HepG2 (cell line): ENCODE data around the gene CTDSP1. TPM values are rescaled to one million over a fixed set of nuclear protein-coding genes. Genes with fewer than 3 reads are reported as not detected.

Experiments
- AHR ChIP-seq: IDR thresholded peaks from 2 replicates; pipeline ENCODE4 v1.6.1; 2018; ENCODE audit warnings: missing genetic modification reagents, missing compliant biosample characterization
- EEA1 ChIP-seq: sonication (generic); formaldehyde crosslinking; IDR thresholded peaks from 2 replicates; pipeline ENCODE4 v1.5.1; 2020; ENCODE audit warnings: mild to moderate bottlenecking, missing genetic modification reagents, borderline replicate concordance
- FLYWCH1 ChIP-seq: sonication (generic); formaldehyde crosslinking; IDR thresholded peaks from 2 replicates; pipeline ENCODE4 v1.8.1; 2023; ENCODE audit warnings: mild to moderate bottlenecking, missing genetic modification reagents
- HES4 ChIP-seq: sonication (generic); formaldehyde crosslinking; IDR thresholded peaks from 2 replicates; pipeline ENCODE4 v1.9.0; 2021; ENCODE audit warnings: mild to moderate bottlenecking, missing genetic modification reagents, borderline replicate concordance
- HMGA1 ChIP-seq: sonication (generic); formaldehyde crosslinking; conservative IDR thresholded peaks from 2 replicates; pipeline ENCODE4 v1.4.0; 2020; ENCODE audit warnings: missing genetic modification reagents
- KDM1A ChIP-seq: IDR thresholded peaks from 2 replicates; pipeline ENCODE4 v1.6.1; 2016; ENCODE audit warnings: missing compliant biosample characterization
- PCBP1 ChIP-seq: fragments of 200-400 bp; formaldehyde crosslinking; IDR thresholded peaks from 2 replicates; pipeline ENCODE4 v1.6.1; 2017; ENCODE audit warnings: mild to moderate bottlenecking, low read depth, low read length, borderline replicate concordance
- POGZ ChIP-seq: sonication (generic); formaldehyde crosslinking; IDR thresholded peaks from 2 replicates; pipeline ENCODE4 v1.4.0; 2020; ENCODE audit warnings: mild to moderate bottlenecking, missing genetic modification reagents
- RFX3 ChIP-seq: IDR thresholded peaks from 2 replicates; pipeline ENCODE4 v1.6.1; 2016; ENCODE audit warnings: missing biosample characterization, missing genetic modification reagents
- SP5 ChIP-seq: IDR thresholded peaks from 2 replicates; pipeline ENCODE4 v1.6.1; 2016; ENCODE audit warnings: low read depth, borderline replicate concordance
- ZMAT3 ChIP-seq: sonication (generic); formaldehyde crosslinking; conservative IDR thresholded peaks from 2 replicates; pipeline ENCODE4 v1.7.0; 2021; ENCODE audit warnings: missing genetic modification reagents
- ZNF17 ChIP-seq: sonication (generic); formaldehyde crosslinking; IDR thresholded peaks from 2 replicates; pipeline ENCODE4 v1.5.0; 2020; ENCODE audit warnings: mild to moderate bottlenecking, missing genetic modification reagents
- ZNF234 ChIP-seq: sonication (generic); formaldehyde crosslinking; conservative IDR thresholded peaks from 2 replicates; pipeline ENCODE4 v1.5.1; 2020; ENCODE audit warnings: mild to moderate bottlenecking, missing genetic modification reagents
- ZNF460 ChIP-seq: sonication (generic); formaldehyde crosslinking; IDR thresholded peaks from 2 replicates; pipeline ENCODE4 v1.5.1; 2020; ENCODE audit warnings: missing genetic modification reagents, mild to moderate bottlenecking, borderline replicate concordance
- ZNF570 ChIP-seq: sonication (generic); formaldehyde crosslinking; IDR thresholded peaks from 2 replicates; pipeline ENCODE4 v1.4.0; 2020; ENCODE audit warnings: mild to moderate bottlenecking, missing genetic modification reagents, borderline replicate concordance
- ZNF589 ChIP-seq: sonication (generic); formaldehyde crosslinking; conservative IDR thresholded peaks from 2 replicates; pipeline ENCODE4 v1.8.0; 2022; ENCODE audit warnings: mild to moderate bottlenecking, moderate library complexity, missing genetic modification reagents
- ZNF674 ChIP-seq: sonication (generic); formaldehyde crosslinking; IDR thresholded peaks from 2 replicates; pipeline ENCODE4 v1.5.0; 2020; ENCODE audit warnings: low read depth, mild to moderate bottlenecking, missing genetic modification reagents
- ZNF7 ChIP-seq: IDR thresholded peaks from 2 replicates; pipeline ENCODE4 v1.6.1; 2016; ENCODE audit warnings: missing biosample characterization, missing genetic modification reagents
- ZNF746 ChIP-seq: sonication (generic); formaldehyde crosslinking; IDR thresholded peaks from 2 replicates; pipeline ENCODE4 v1.8.0; 2022; ENCODE audit warnings: mild to moderate bottlenecking, missing genetic modification reagents
- ZNF883 ChIP-seq: sonication (generic); formaldehyde crosslinking; IDR thresholded peaks from 2 replicates; pipeline ENCODE4 v1.5.1; 2020; ENCODE audit warnings: mild to moderate bottlenecking, missing genetic modification reagents; ENCODE audit errors: not compliant biosample characterization
- polyA plus RNA-seq, 8 experiments: library from polyadenylated mRNA; depleted of rRNA in 3 of 8; stranded (reverse) in 7 of 8; unstranded in 1 of 8; fragments of >200 nt; fragmentation: Illumina TruSeq in 4 of 8; extraction: Trizol in 4 of 8; gene quantifications; 2 replicates each; pipeline versions ENCODE4 v1.2.1 to v1.2.3, GENCODE V29; 2011 to 2016; ENCODE audit warnings: low read depth in 4 of 8, missing spikeins in 1 of 8, mixed read lengths in 1 of 8; ENCODE audit not compliant: insufficient read depth in 1 of 8
- total RNA-seq, 5 experiments: library from RNA; depleted of rRNA; stranded (reverse); fragments of >200 nt; fragmentation: Illumina TruSeq; extraction: Trizol; gene quantifications; 2 replicates each; pipeline ENCODE4 v1.2.3, GENCODE V29; 2016; ENCODE audit warnings: low read depth in 1 of 5
- TF ChIP-seq, protein P1 (sequence below): sonication (generic); formaldehyde crosslinking; IDR thresholded peaks from 2 replicates; pipeline ENCODE4 v1.4.0; 2020; ENCODE audit warnings: missing genetic modification reagents
- TF ChIP-seq, protein P2 (sequence below): fragments of 450-650 bp; IDR thresholded peaks from 2 replicates; pipeline ENCODE4 v1.6.1; 2017
- TF ChIP-seq, protein P3 (sequence below): sonication (generic); formaldehyde crosslinking; IDR thresholded peaks from 2 replicates; pipeline ENCODE4 v1.4.0; 2020; ENCODE audit warnings: missing genetic modification reagents
- TF ChIP-seq, protein P4 (sequence below): sonication (generic); formaldehyde crosslinking; conservative IDR thresholded peaks from 2 replicates; pipeline ENCODE4 v1.8.1; 2023; ENCODE audit warnings: missing genetic modification reagents
- TF ChIP-seq, protein P5 (sequence below): sonication (generic); formaldehyde crosslinking; IDR thresholded peaks from 2 replicates; pipeline ENCODE4 v1.5.0; 2020; ENCODE audit warnings: missing genetic modification reagents

Gene CTDSP1
- total and polyA plus RNA-seq, 2 of the 13 experiments (the other 11 are each of a cell fraction or from before 2014, with no cell fraction given) = 91.0 to 268 TPM

GRCh38 chr2:218406209-218406948, 6.7 kb downstream of the CTDSP1 start (continued):
- 0 out of 2 replicates have a peak, but pooled peaks have one; percentile 11 for TF ChIP-seq RFX3 (CRISPR knock-in tag)
- TF ChIP-seq, protein P1, sequence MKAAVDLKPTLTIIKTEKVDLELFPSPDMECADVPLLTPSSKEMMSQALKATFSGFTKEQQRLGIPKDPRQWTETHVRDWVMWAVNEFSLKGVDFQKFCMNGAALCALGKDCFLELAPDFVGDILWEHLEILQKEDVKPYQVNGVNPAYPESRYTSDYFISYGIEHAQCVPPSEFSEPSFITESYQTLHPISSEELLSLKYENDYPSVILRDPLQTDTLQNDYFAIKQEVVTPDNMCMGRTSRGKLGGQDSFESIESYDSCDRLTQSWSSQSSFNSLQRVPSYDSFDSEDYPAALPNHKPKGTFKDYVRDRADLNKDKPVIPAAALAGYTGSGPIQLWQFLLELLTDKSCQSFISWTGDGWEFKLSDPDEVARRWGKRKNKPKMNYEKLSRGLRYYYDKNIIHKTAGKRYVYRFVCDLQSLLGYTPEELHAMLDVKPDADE (CRISPR knock-in tag) = no peak
- 0 out of 2 replicates have a peak, but pooled peaks have one; percentile 4 for TF ChIP-seq ZNF589 (CRISPR knock-in tag)
- no peak for TF ChIP-seq EEA1 (CRISPR knock-in tag)
- no peak for TF ChIP-seq FLYWCH1 (CRISPR knock-in tag)
- TF ChIP-seq, protein P2, sequence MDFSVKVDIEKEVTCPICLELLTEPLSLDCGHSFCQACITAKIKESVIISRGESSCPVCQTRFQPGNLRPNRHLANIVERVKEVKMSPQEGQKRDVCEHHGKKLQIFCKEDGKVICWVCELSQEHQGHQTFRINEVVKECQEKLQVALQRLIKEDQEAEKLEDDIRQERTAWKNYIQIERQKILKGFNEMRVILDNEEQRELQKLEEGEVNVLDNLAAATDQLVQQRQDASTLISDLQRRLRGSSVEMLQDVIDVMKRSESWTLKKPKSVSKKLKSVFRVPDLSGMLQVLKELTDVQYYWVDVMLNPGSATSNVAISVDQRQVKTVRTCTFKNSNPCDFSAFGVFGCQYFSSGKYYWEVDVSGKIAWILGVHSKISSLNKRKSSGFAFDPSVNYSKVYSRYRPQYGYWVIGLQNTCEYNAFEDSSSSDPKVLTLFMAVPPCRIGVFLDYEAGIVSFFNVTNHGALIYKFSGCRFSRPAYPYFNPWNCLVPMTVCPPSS = no peak
- TF ChIP-seq ZNF17 (CRISPR knock-in tag) = no peak
- peak; percentile 25; the same call in 1 of the 2 replicates for TF ChIP-seq AHR
- TF ChIP-seq HMGA1 (CRISPR knock-in tag) = no peak
- peak; percentile 77 for TF ChIP-seq ZMAT3 (CRISPR knock-in tag)
- TF ChIP-seq PCBP1 = peak; percentile 94
- TF ChIP-seq KDM1A (CRISPR knock-in tag) = 0 out of 2 replicates have a peak, but pooled peaks have one; percentile 37
- peak; percentile 76 for TF ChIP-seq ZNF746 (CRISPR knock-in tag)
- TF ChIP-seq, protein P3, sequence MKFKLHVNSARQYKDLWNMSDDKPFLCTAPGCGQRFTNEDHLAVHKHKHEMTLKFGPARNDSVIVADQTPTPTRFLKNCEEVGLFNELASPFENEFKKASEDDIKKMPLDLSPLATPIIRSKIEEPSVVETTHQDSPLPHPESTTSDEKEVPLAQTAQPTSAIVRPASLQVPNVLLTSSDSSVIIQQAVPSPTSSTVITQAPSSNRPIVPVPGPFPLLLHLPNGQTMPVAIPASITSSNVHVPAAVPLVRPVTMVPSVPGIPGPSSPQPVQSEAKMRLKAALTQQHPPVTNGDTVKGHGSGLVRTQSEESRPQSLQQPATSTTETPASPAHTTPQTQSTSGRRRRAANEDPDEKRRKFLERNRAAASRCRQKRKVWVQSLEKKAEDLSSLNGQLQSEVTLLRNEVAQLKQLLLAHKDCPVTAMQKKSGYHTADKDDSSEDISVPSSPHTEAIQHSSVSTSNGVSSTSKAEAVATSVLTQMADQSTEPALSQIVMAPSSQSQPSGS = peak; percentile 65
- TF ChIP-seq, protein P4, sequence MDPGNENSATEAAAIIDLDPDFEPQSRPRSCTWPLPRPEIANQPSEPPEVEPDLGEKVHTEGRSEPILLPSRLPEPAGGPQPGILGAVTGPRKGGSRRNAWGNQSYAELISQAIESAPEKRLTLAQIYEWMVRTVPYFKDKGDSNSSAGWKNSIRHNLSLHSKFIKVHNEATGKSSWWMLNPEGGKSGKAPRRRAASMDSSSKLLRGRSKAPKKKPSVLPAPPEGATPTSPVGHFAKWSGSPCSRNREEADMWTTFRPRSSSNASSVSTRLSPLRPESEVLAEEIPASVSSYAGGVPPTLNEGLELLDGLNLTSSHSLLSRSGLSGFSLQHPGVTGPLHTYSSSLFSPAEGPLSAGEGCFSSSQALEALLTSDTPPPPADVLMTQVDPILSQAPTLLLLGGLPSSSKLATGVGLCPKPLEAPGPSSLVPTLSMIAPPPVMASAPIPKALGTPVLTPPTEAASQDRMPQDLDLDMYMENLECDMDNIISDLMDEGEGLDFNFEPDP (CRISPR knock-in tag) = no peak
- no peak for TF ChIP-seq ZNF883 (CRISPR knock-in tag)
- no peak for TF ChIP-seq ZNF674 (CRISPR knock-in tag)
- peak; percentile 81 for TF ChIP-seq SP5
- no peak for TF ChIP-seq HES4
- TF ChIP-seq POGZ (CRISPR knock-in tag) = peak; percentile 19; the same call in 1 of the 2 replicates
- TF ChIP-seq ZNF460 = peak; percentile 28; the same call in 1 of the 2 replicates
- no peak for TF ChIP-seq ZNF234 (CRISPR knock-in tag)
- TF ChIP-seq ZNF570 (CRISPR knock-in tag) = no peak
- TF ChIP-seq, protein P5, sequence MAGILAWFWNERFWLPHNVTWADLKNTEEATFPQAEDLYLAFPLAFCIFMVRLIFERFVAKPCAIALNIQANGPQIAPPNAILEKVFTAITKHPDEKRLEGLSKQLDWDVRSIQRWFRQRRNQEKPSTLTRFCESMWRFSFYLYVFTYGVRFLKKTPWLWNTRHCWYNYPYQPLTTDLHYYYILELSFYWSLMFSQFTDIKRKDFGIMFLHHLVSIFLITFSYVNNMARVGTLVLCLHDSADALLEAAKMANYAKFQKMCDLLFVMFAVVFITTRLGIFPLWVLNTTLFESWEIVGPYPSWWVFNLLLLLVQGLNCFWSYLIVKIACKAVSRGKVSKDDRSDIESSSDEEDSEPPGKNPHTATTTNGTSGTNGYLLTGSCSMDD (CRISPR knock-in tag) = no peak
- TF ChIP-seq ZNF7 (CRISPR knock-in tag) = no peak
